HCT116 (cell line): Measurements from ENCODE around the gene IL37. TPM values are rescaled to one million over a fixed set of nuclear protein-coding genes. Genes with fewer than 3 reads are reported as not detected.

Experiments
- ATAC-seq: fragments of 200-7000 bp; cut with Tn5 transposase; 2 replicates; pipeline ENCODE4 v1.9.1; 2020; ENCODE audit warnings: mild to moderate bottlenecking, moderate library complexity
- BruUV-seq: library from RNA; stranded (reverse); fragments of 400-500 nt; replicated peaks from 2 replicates; lab custom pipeline; 2021; lab: Mats Ljungman, UMichigan
- CTCF ChIA-PET: fragments of 300-600 bp; sonication (Branson Sonifier 250); formaldehyde crosslinking; loops from one replicate; lab custom pipeline; 2021; ENCODE audit warnings: antibody characterized with exemption; lab: Charles Lee
- POLR2A ChIA-PET: fragments of 300-600, 350-600 bp; sonication (Branson Sonifier 250); formaldehyde crosslinking; loops from one replicate; lab custom pipeline; 2021; ENCODE audit warnings: antibody characterized with exemption; lab: Charles Lee
- RAD21 ChIA-PET, 2 experiments: fragments of 300-600 bp; sonication (Branson Sonifier 250); formaldehyde crosslinking; loops; one replicate each; lab custom pipeline; 2023; ENCODE audit warnings: low total read pairs in 2 of 2; ENCODE audit not compliant: uncharacterized antibody in 2 of 2, unreplicated experiment in 2 of 2, low non-redundant PET in 1 of 2; lab: Charles Lee
- DNase-seq: peaks from one replicate; pipeline ENCODE4 v3.0.0-alpha.2; 2010; ENCODE audit warnings: low read depth, low spot score
- H2AFZ ChIP-seq: fragments of 200-600 bp; shearing (Covaris generic), sonication (generic); 2 replicates; pipeline ENCODE4 v1.6.1; 2017; ENCODE audit warnings: low read depth, mixed run types, mixed read lengths, antibody characterized with exemption, low read length; ENCODE audit not compliant: poor library complexity, severe bottlenecking
- H3K27ac ChIP-seq: 2 replicates; pipeline ENCODE4 v1.5.1; 2012; ENCODE audit warnings: low read depth, low read length
- H3K27me3 ChIP-seq: fragments of 200-600 bp; sonication (generic); 2 replicates; pipeline ENCODE4 v1.6.1; 2016; ENCODE audit warnings: mixed run types, low read length, mixed read lengths; ENCODE audit not compliant: insufficient read depth
- H3K36me3 ChIP-seq, 2 experiments: fragments of 200-500 bp in 1 of 2; fragments of 200-600 bp in 1 of 2; sonication (Bioruptor generic) in 1 of 2; sonication (generic) in 1 of 2; 2 replicates each; pipeline versions ENCODE4 v1.5.1 to v1.6.1; 2014 to 2016; ENCODE audit warnings: low read length in 2 of 2, inconsistent platforms in 1 of 2, mixed read lengths in 1 of 2, mixed run types in 1 of 2; ENCODE audit not compliant: insufficient read depth in 2 of 2, control insufficient read depth in 1 of 2
- H3K4me1 ChIP-seq, 2 experiments: fragments of 200-600 bp in 1 of 2; sonication (generic) in 1 of 2; 2 replicates each; pipeline versions ENCODE4 v1.5.1 to v1.6.1; 2012 to 2017; ENCODE audit warnings: low read length in 2 of 2, inconsistent platforms in 1 of 2, mild to moderate bottlenecking in 1 of 2, mixed read lengths in 1 of 2, mixed run types in 1 of 2, moderate library complexity in 1 of 2; ENCODE audit not compliant: insufficient read depth in 2 of 2, control insufficient read depth in 1 of 2
- H3K4me2 ChIP-seq: fragments of 200-600 bp; sonication (generic); 2 replicates; pipeline ENCODE4 v1.6.1; 2017; ENCODE audit warnings: mixed run types, low read length, mixed read lengths
- H3K4me3 ChIP-seq, 2 experiments: fragments of 200-600 bp in 1 of 2; sonication (generic) in 1 of 2; replicated peaks in 1 of 2; 2 replicates each; pipeline ENCODE4 v1.5.1; 2011 to 2016; ENCODE audit warnings: low read length in 2 of 2, control low read depth in 1 of 2, low read depth in 1 of 2, mild to moderate bottlenecking in 1 of 2, mixed read lengths in 1 of 2, mixed run types in 1 of 2
- H3K79me2 ChIP-seq: fragments of 200-600 bp; sonication (generic); 2 replicates; pipeline ENCODE4 v1.6.1; 2017; ENCODE audit warnings: mild to moderate bottlenecking, mixed run types, low read length, moderate library complexity, mixed read lengths; ENCODE audit not compliant: insufficient read depth
- H3K9ac ChIP-seq: fragments of 200-600 bp; sonication (generic); 2 replicates; pipeline ENCODE4 v1.6.1; 2016; ENCODE audit warnings: low read length, mixed read lengths
- H3K9me2 ChIP-seq: fragments of 200-600 bp; sonication (generic), shearing (Covaris generic); 2 replicates; pipeline ENCODE4 v1.6.1; 2017; ENCODE audit warnings: mixed run types, mild to moderate bottlenecking, moderate library complexity; ENCODE audit not compliant: insufficient read depth
- H3K9me3 ChIP-seq, 2 experiments: fragments of 200-500 bp in 1 of 2; fragments of 200-600 bp in 1 of 2; sonication (Bioruptor generic) in 1 of 2; sonication (generic) in 1 of 2; 2 replicates each; pipeline ENCODE4 v1.6.1; 2014 to 2017; ENCODE audit warnings: low read length in 2 of 2, mixed read lengths in 2 of 2, inconsistent platforms in 1 of 2, low read depth in 1 of 2, mild to moderate bottlenecking in 1 of 2, mixed run types in 1 of 2, moderate library complexity in 1 of 2; ENCODE audit not compliant: control insufficient read depth in 1 of 2, insufficient read depth in 1 of 2
- H4K20me1 ChIP-seq: fragments of 200-600 bp; sonication (generic), shearing (Covaris generic); 2 replicates; pipeline ENCODE4 v1.6.1; 2017; ENCODE audit warnings: mixed run types, mild to moderate bottlenecking, moderate library complexity; ENCODE audit not compliant: insufficient read depth
- CBX3 ChIP-seq: IDR thresholded peaks from 2 replicates; pipeline ENCODE4 v1.6.1; 2012; ENCODE audit warnings: low read depth
- CEBPB ChIP-seq: IDR thresholded peaks from 2 replicates; pipeline ENCODE4 v1.6.1; 2012; ENCODE audit warnings: low read depth
- EGR1 ChIP-seq: IDR thresholded peaks from 2 replicates; pipeline ENCODE4 v1.6.1; 2012; ENCODE audit warnings: low read depth
- ELF1 ChIP-seq: IDR thresholded peaks from 2 replicates; pipeline ENCODE4 v1.6.1; 2012; ENCODE audit warnings: low read depth, borderline replicate concordance
- EZH2 ChIP-seq: fragments of 200-600 bp; sonication (generic); IDR thresholded peaks from 2 replicates; pipeline ENCODE4 v1.6.1; 2017; ENCODE audit warnings: antibody characterized with exemption, mixed run types
- FOSL1 ChIP-seq: IDR thresholded peaks from 2 replicates; pipeline ENCODE4 v1.6.1; 2012; ENCODE audit warnings: low read depth
- POLR2AphosphoS5 ChIP-seq: IDR thresholded peaks from 2 replicates; pipeline ENCODE4 v1.6.1; 2011; ENCODE audit warnings: mild to moderate bottlenecking, low read depth, low read length, moderate library complexity
- RAD21 ChIP-seq: IDR thresholded peaks from 2 replicates; pipeline ENCODE4 v1.6.1; 2012; ENCODE audit warnings: low read depth, mild to moderate bottlenecking
- SP1 ChIP-seq: IDR thresholded peaks from 2 replicates; pipeline ENCODE4 v1.6.1; 2012; ENCODE audit warnings: low read depth
- SRF ChIP-seq: IDR thresholded peaks from 2 replicates; pipeline ENCODE4 v1.6.1; 2012; ENCODE audit warnings: low read depth
- TCF7L2 ChIP-seq: IDR thresholded peaks from 2 replicates; pipeline ENCODE4 v1.7.0; 2011; ENCODE audit warnings: borderline replicate concordance, inconsistent platforms; ENCODE audit not compliant: insufficient read depth, insufficient read length; ENCODE audit errors: extremely low read depth
- YY1 ChIP-seq: IDR thresholded peaks from 2 replicates; pipeline ENCODE4 v1.6.1; 2011; ENCODE audit warnings: low read length, low read depth, moderate library complexity, mild to moderate bottlenecking; ENCODE audit not compliant: insufficient replicate concordance; ENCODE audit errors: extremely low read depth
- ZFX ChIP-seq: fragments of 450-650 bp; IDR thresholded peaks from 2 replicates; pipeline ENCODE4 v1.6.1; 2017
- intact Hi-C: fragments of 100-400 bp; cut with micrococcal nuclease; formaldehyde crosslinking; loops from 2 replicates; pipeline ENCODE4 v1.10.0; 2022
- total RNA-seq: library from RNA; stranded (reverse); gene quantifications from one replicate; pipeline ENCODE4 v1.2.1, GENCODE V29; 2021; ENCODE audit not compliant: unreplicated experiment
- TF ChIP-seq, protein P1 (sequence below): IDR thresholded peaks from 2 replicates; pipeline ENCODE4 v1.6.1; 2012; ENCODE audit warnings: low read depth
- TF ChIP-seq, protein P2 (sequence below): IDR thresholded peaks from 2 replicates; pipeline ENCODE4 v1.6.1; 2011; ENCODE audit warnings: mild to moderate bottlenecking, low read length, moderate library complexity; ENCODE audit not compliant: insufficient replicate concordance; ENCODE audit errors: extremely low read depth
- TF ChIP-seq, protein P3 (sequence below), 3 experiments: fragments of 200-600 bp in 1 of 3; sonication (generic) in 1 of 3; IDR thresholded peaks in 2 of 3; conservative IDR thresholded peaks in 1 of 3; 2 replicates each; pipeline ENCODE4 v1.5.1; 2012 to 2017; ENCODE audit warnings: low read depth in 2 of 3, low read length in 2 of 3, antibody characterized with exemption in 1 of 3, borderline replicate concordance in 1 of 3, control low read depth in 1 of 3, mild to moderate bottlenecking in 1 of 3, mixed read lengths in 1 of 3, mixed run types in 1 of 3, moderate library complexity in 1 of 3; ENCODE audit not compliant: insufficient read depth in 1 of 3
- TF ChIP-seq, protein P4 (sequence below): IDR thresholded peaks from 2 replicates; pipeline ENCODE4 v1.6.1; 2012
- TF ChIP-seq, protein P5 (sequence below): IDR thresholded peaks from 2 replicates; pipeline ENCODE4 v1.6.1; 2012

IL37 gene
- total RNA-seq, 1 experiment from 2014 or later: not detected

DNA sequence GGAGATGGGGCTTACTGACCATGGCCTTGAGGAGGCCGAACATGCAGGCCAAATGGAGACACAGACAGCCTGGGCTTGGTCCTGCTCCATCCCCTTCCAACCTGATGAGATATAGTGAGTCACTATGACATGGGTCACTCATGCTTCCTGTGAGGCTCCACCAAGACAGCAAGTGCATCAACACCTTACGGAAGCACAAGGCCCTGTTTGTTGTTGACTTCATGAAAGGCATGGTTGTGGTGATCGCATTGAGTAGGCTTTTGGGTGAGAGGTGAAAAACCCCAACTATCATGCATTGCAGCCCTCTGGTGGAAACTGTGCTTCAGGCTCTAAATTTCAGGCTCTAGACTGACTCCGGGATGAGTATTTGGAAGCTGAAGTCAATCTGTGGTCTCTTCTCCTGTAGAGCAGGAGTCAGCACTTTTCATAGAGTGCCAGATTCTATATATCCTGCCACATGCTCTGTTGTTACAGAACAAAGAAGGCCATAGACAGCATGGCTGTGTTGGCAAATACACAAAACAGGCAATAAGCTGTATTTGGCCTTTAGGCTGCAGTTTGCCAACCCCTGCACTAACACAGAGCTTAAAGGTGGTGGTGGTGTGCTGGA lies 10.1 kb downstream of the IL37 start:
- POLR2A ChIA-PET: no interaction called here
- DNase-seq (peak; percentile 49), ATAC-seq (peak; percentile 83)
- CTCF ChIA-PET: interaction anchor here (1.3 kb wide), 1 partner anchor 21 kb away, joined by 3 read pairs; no protein-coding TSS in a partner anchor
- Histone ChIP-seq H3K9me2 (no peaks in the 10 kb centered on the region), H3K36me3 (no peaks in the 10 kb centered on the region), H3K27ac (no peak overlapping the region), H3K79me2 (no peaks in the 10 kb centered on the region), H3K9ac (no peak overlapping the region), H3K4me2 (peak overlapping the region; percentile 48), H3K4me1 (peaks cover 0 to 16% of the 10 kb centered on the region in 2 experiments; a peak in 2 of 4 replicates), H3K27me3 (no peaks in the 10 kb centered on the region), H4K20me1 (no peaks in the 10 kb centered on the region), H2AFZ (no peak overlapping the region), H3K4me3 (no peak overlapping the region), H3K9me3 (no peaks in the 10 kb centered on the region)
- intact Hi-C loops: no loop called here
- peak; percentile 27; the same call in 1 of the 2 replicates for TF ChIP-seq SP1
- TF ChIP-seq SRF: no peak
- TF ChIP-seq TCF7L2: no peak
- TF ChIP-seq EGR1: no peak
- no peak for TF ChIP-seq RAD21
- TF ChIP-seq, protein P1, sequence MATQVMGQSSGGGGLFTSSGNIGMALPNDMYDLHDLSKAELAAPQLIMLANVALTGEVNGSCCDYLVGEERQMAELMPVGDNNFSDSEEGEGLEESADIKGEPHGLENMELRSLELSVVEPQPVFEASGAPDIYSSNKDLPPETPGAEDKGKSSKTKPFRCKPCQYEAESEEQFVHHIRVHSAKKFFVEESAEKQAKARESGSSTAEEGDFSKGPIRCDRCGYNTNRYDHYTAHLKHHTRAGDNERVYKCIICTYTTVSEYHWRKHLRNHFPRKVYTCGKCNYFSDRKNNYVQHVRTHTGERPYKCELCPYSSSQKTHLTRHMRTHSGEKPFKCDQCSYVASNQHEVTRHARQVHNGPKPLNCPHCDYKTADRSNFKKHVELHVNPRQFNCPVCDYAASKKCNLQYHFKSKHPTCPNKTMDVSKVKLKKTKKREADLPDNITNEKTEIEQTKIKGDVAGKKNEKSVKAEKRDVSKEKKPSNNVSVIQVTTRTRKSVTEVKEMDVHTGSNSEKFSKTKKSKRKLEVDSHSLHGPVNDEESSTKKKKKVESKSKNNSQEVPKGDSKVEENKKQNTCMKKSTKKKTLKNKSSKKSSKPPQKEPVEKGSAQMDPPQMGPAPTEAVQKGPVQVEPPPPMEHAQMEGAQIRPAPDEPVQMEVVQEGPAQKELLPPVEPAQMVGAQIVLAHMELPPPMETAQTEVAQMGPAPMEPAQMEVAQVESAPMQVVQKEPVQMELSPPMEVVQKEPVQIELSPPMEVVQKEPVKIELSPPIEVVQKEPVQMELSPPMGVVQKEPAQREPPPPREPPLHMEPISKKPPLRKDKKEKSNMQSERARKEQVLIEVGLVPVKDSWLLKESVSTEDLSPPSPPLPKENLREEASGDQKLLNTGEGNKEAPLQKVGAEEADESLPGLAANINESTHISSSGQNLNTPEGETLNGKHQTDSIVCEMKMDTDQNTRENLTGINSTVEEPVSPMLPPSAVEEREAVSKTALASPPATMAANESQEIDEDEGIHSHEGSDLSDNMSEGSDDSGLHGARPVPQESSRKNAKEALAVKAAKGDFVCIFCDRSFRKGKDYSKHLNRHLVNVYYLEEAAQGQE: no peak
- TF ChIP-seq EZH2: no peak
- TF ChIP-seq ELF1: no peak
- TF ChIP-seq, protein P2, sequence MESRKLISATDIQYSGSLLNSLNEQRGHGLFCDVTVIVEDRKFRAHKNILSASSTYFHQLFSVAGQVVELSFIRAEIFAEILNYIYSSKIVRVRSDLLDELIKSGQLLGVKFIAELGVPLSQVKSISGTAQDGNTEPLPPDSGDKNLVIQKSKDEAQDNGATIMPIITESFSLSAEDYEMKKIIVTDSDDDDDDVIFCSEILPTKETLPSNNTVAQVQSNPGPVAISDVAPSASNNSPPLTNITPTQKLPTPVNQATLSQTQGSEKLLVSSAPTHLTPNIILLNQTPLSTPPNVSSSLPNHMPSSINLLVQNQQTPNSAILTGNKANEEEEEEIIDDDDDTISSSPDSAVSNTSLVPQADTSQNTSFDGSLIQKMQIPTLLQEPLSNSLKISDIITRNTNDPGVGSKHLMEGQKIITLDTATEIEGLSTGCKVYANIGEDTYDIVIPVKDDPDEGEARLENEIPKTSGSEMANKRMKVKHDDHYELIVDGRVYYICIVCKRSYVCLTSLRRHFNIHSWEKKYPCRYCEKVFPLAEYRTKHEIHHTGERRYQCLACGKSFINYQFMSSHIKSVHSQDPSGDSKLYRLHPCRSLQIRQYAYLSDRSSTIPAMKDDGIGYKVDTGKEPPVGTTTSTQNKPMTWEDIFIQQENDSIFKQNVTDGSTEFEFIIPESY: no peak
- TF ChIP-seq FOSL1: peak; percentile 64
- no peak for TF ChIP-seq ZFX
- no peak for TF ChIP-seq CEBPB
- no peak for TF ChIP-seq POLR2AphosphoS5
- TF ChIP-seq, protein P3, sequence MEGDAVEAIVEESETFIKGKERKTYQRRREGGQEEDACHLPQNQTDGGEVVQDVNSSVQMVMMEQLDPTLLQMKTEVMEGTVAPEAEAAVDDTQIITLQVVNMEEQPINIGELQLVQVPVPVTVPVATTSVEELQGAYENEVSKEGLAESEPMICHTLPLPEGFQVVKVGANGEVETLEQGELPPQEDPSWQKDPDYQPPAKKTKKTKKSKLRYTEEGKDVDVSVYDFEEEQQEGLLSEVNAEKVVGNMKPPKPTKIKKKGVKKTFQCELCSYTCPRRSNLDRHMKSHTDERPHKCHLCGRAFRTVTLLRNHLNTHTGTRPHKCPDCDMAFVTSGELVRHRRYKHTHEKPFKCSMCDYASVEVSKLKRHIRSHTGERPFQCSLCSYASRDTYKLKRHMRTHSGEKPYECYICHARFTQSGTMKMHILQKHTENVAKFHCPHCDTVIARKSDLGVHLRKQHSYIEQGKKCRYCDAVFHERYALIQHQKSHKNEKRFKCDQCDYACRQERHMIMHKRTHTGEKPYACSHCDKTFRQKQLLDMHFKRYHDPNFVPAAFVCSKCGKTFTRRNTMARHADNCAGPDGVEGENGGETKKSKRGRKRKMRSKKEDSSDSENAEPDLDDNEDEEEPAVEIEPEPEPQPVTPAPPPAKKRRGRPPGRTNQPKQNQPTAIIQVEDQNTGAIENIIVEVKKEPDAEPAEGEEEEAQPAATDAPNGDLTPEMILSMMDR (IDR thresholded peaks at IDR 0.05 in 2 of 3, conservative IDR thresholded peaks at IDR 0.05 in 1 of 3; ENCODE audit: borderline replicate concordance in 1 of 3, insufficient read depth in 1 of 3, low read depth in 2 of 3, low read length in 2 of 3): 0 out of 6 replicates have a peak, but pooled peaks of 1 of the 3 experiments have one; percentile 3
- TF ChIP-seq, protein P4, sequence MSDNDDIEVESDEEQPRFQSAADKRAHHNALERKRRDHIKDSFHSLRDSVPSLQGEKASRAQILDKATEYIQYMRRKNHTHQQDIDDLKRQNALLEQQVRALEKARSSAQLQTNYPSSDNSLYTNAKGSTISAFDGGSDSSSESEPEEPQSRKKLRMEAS: no peak; the same call in none of the 2 replicates
- no peak for TF ChIP-seq YY1
- TF ChIP-seq CBX3: no peak
- TF ChIP-seq, protein P5, sequence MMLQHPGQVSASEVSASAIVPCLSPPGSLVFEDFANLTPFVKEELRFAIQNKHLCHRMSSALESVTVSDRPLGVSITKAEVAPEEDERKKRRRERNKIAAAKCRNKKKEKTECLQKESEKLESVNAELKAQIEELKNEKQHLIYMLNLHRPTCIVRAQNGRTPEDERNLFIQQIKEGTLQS: no peak
- BruUV-seq: no TSS peak
- RAD21 ChIA-PET: no interaction called here
